ENCODE data around the gene FAM184A. TPM values are rescaled to one million over a fixed set of nuclear protein-coding genes. Genes with fewer than 3 reads are reported as not detected.
A peak's percentile ranks its signal among the peaks of the same experiment; 100 is the strongest.

The FAM184A gene
- total RNA-seq, 2 donors from 2014 or later: 2.2 to 3.9 TPM

GRCh38 chr6:118984342-118984741 is 94.1 kb downstream of the FAM184A start:
- ATAC-seq (no peak), DNase-seq (no peak)
- intact Hi-C loops (cut with DNase I): no loop called here

- no peak for ATAC-seq
- DNase-seq: no peak
- intact Hi-C loops (cut with DNase I): no loop called here
Measured at GRCh38 chr6:118982575-118982911, 95.9 kb downstream of the FAM184A start.

GRCh38 chr6:118981884-118982574 is 96.4 kb downstream of the FAM184A start:
- DNase-seq (no peak), ATAC-seq (no peak)
- intact Hi-C loops (cut with DNase I): no loop called here

GRCh38 chr6:118980063-118980462 is 98.4 kb downstream of the FAM184A start:
- peak; percentile 38 for DNase-seq
- ATAC-seq: no peak
- intact Hi-C loops (cut with DNase I): no loop called here

- DNase-seq (no peak), ATAC-seq (no peak)
- intact Hi-C loops (cut with DNase I): no loop called here
Measured at GRCh38 chr6:118974790-118975189, 103.7 kb downstream of the FAM184A start.

- DNase-seq (no peak), ATAC-seq (no peak)
- intact Hi-C loops (cut with DNase I): no loop called here
Measured at GRCh38 chr6:118971682-118972081, 106.8 kb downstream of the FAM184A start.

- intact Hi-C loops (cut with DNase I): no loop called here
- ATAC-seq (no peak), DNase-seq (no peak)
Measured at GRCh38 chr6:118970866-118971265, 107.6 kb downstream of the FAM184A start.

- DNase-seq: no peak
- no peak for ATAC-seq
- intact Hi-C loops (cut with DNase I): loop anchor here in 1 of 2 donors (5.0 kb wide), 1 partner anchor 144 kb away; no protein-coding TSS in a partner anchor
Measured at GRCh38 chr6:118968416-118968815, 110.0 kb downstream of the FAM184A start.

- no peak for DNase-seq
- intact Hi-C loops (cut with DNase I): loop anchor here in 1 of 2 donors (5.0 kb wide), 1 partner anchor 145 kb away; no protein-coding TSS in a partner anchor
- ATAC-seq: no peak
Measured at GRCh38 chr6:118967239-118967638, 111.2 kb downstream of the FAM184A start.

GRCh38 chr6:118965843-118966370 is 112.6 kb downstream of the FAM184A start:
- intact Hi-C loops (cut with DNase I): loop anchor here in 1 of 2 donors (5.0 kb wide), 1 partner anchor 146 kb away; no protein-coding TSS in a partner anchor
- DNase-seq (no peak), ATAC-seq (no peak)

- no peak for ATAC-seq
- no peak for DNase-seq
- intact Hi-C loops (cut with DNase I): loop anchor here in 1 of 2 donors (5.0 kb wide), 1 partner anchor 147 kb away; no protein-coding TSS in a partner anchor
Measured at GRCh38 chr6:118965371-118965770, 113.1 kb downstream of the FAM184A start.

GRCh38 chr6:118963003-118963402 is 115.5 kb downstream of the FAM184A start:
- ATAC-seq (no peak), DNase-seq (no peak)
- intact Hi-C loops (cut with DNase I): loop anchor here in 1 of 2 donors (2.0 kb wide), 1 partner anchor 148 kb away; no protein-coding TSS in a partner anchor

- intact Hi-C loops (cut with DNase I): no loop called here
- DNase-seq (no peak), ATAC-seq (no peak)
Measured at GRCh38 chr6:118959903-118960302, 118.6 kb downstream of the FAM184A start.

- intact Hi-C loops (cut with DNase I): no loop called here
- DNase-seq: no peak
- ATAC-seq: no peak
Measured at GRCh38 chr6:118953391-118953790, 125.1 kb downstream of the FAM184A start.

GRCh38 chr6:118952683-118953082 is 125.8 kb downstream of the FAM184A start:
- DNase-seq: no peak

GRCh38 chr6:118945217-118945616 is 133.2 kb downstream of the FAM184A start:
- intact Hi-C loops (cut with DNase I): no loop called here
- ATAC-seq (no peak), DNase-seq (no peak)

More at GRCh38 chr6:118952683-118953082, 125.8 kb downstream of the FAM184A start:
- ATAC-seq: no peak
- intact Hi-C loops (cut with DNase I): no loop called here

GRCh38 chr6:118940770-118941169 is 137.7 kb downstream of the FAM184A start:
- no peak for ATAC-seq
- intact Hi-C loops (cut with DNase I): no loop called here
- DNase-seq: no peak

GRCh38 chr6:118939683-118940082 is 138.8 kb downstream of the FAM184A start:
- intact Hi-C loops (cut with DNase I): no loop called here
- ATAC-seq (no peak), DNase-seq (no peak)

- DNase-seq (no peak), ATAC-seq (no peak)
- intact Hi-C loops (cut with DNase I): loop anchor here in 1 of 2 donors (2.0 kb wide), 1 partner anchor 41 kb away; the partner anchor contains the start of gene ASF1A
Measured at GRCh38 chr6:118935978-118936703, 142.3 kb downstream of the FAM184A start.

- DNase-seq (no peak), ATAC-seq (no peak)
- intact Hi-C loops (cut with DNase I): loop anchor here in 1 of 2 donors (2.0 kb wide), 1 partner anchor 40 kb away; the partner anchor contains the start of gene ASF1A
Measured at GRCh38 chr6:118935331-118935668, 143.2 kb downstream of the FAM184A start.
